K562 (cell line): ENCODE measurements around the gene ZNF709.

Source experiments
- CTCF ChIP-seq, 3 experiments: IDR thresholded peaks in 2 of 3; conservative IDR thresholded peaks in 1 of 3; 2 replicates each; pipeline ENCODE4 v1.5.1; 2011 to 2012; ENCODE audit warnings: low read length in 3 of 3, mild to moderate bottlenecking in 3 of 3, control low read depth in 2 of 3, improper control_type of control experiment in 1 of 3, inconsistent platforms in 1 of 3, low read depth in 1 of 3, mixed read lengths in 1 of 3, moderate library complexity in 1 of 3; ENCODE audit not compliant: insufficient read depth in 2 of 3
- DNMT1 ChIP-seq: fragments of 450-650 bp; IDR thresholded peaks from 2 replicates; pipeline ENCODE4 v1.6.1; 2016; ENCODE audit warnings: antibody characterized with exemption, mild to moderate bottlenecking
- EP300 ChIP-seq: IDR thresholded peaks from 2 replicates; pipeline ENCODE4 v1.6.1; 2012; ENCODE audit warnings: low read length, improper control_type of control experiment
- EZH2 ChIP-seq: IDR thresholded peaks from 2 replicates; pipeline ENCODE4 v1.6.1; 2012; ENCODE audit warnings: low read depth, mild to moderate bottlenecking, inconsistent platforms, low read length, borderline replicate concordance
- HCFC1 ChIP-seq: IDR thresholded peaks from 2 replicates; pipeline ENCODE4 v1.6.1; 2012; ENCODE audit warnings: low read depth, low read length, improper control_type of control experiment
- MCM2 ChIP-seq: fragments of 450-650 bp; IDR thresholded peaks from 2 replicates; pipeline ENCODE4 v1.6.1; 2017; ENCODE audit warnings: low read depth, mild to moderate bottlenecking
- POLR2A ChIP-seq: fragments of 450-650 bp; conservative IDR thresholded peaks from 2 replicates; pipeline ENCODE4 v1.6.1; 2016
- TEAD4 ChIP-seq, 2 experiments: sonication (generic) in 1 of 2; formaldehyde crosslinking in 1 of 2; IDR thresholded peaks; 2 replicates each; pipeline versions ENCODE4 v1.6.1 to v1.8.0; 2012 to 2022; ENCODE audit warnings: borderline replicate concordance in 1 of 2, inconsistent platforms in 1 of 2, low read length in 1 of 2, mild to moderate bottlenecking in 1 of 2, missing genetic modification reagents in 1 of 2
- ZNF445 ChIP-seq: fragments of 250-450 bp; sonication (Bioruptor Pico); IDR thresholded peaks from 2 replicates; pipeline ENCODE4 v1.4.0; 2020; ENCODE audit warnings: low read depth, mild to moderate bottlenecking, moderate library complexity
- TF ChIP-seq, protein P1 (sequence below): fragments of 200-800 bp; sonication (Bioruptor generic); IDR thresholded peaks from 2 replicates; pipeline ENCODE4 v1.6.1; 2017; ENCODE audit warnings: missing genetic modification characterization, missing compliant biosample characterization
- TF ChIP-seq, protein P2 (sequence below), 2 experiments: fragments of 450-650 bp; formaldehyde crosslinking in 1 of 2; IDR thresholded peaks; 2 replicates each; pipeline versions ENCODE4 v1.4.0 to v1.6.1; 2014 to 2020; ENCODE audit warnings: mild to moderate bottlenecking in 2 of 2, borderline replicate concordance in 1 of 2, low read depth in 1 of 2
- TF ChIP-seq, protein P3 (sequence below): fragments of 450-650 bp; IDR thresholded peaks from 2 replicates; pipeline ENCODE4 v1.6.1; 2016
- TF ChIP-seq, protein P4 (sequence below): IDR thresholded peaks from 2 replicates; pipeline ENCODE4 v1.6.1; 2016; ENCODE audit warnings: missing genetic modification characterization, missing compliant biosample characterization

DNA sequence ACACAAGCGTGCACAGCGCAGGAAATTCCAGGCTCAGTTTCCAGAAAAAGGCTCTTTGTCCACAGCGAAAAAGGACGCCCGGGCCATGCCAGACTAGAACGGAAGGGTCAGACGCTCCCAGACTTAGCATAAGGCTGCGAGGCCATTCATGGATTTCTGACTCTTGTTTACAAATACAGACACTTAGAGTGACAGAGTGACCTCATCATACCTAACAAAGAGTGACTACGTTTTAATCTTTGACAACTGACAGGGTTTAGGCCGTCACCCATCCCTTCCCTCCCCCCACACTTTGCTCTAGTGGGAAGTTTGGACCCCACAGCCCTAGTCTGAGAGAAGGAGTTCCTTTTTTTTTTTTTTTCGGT is 418 bp upstream of the ZNF709 start:
- TF ChIP-seq MCM2, result no peak
- no peak for TF ChIP-seq EZH2
- TF ChIP-seq, protein P1, sequence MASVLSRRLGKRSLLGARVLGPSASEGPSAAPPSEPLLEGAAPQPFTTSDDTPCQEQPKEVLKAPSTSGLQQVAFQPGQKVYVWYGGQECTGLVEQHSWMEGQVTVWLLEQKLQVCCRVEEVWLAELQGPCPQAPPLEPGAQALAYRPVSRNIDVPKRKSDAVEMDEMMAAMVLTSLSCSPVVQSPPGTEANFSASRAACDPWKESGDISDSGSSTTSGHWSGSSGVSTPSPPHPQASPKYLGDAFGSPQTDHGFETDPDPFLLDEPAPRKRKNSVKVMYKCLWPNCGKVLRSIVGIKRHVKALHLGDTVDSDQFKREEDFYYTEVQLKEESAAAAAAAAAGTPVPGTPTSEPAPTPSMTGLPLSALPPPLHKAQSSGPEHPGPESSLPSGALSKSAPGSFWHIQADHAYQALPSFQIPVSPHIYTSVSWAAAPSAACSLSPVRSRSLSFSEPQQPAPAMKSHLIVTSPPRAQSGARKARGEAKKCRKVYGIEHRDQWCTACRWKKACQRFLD, result no peak
- no peak for TF ChIP-seq DNMT1
- TF ChIP-seq, protein P2, sequence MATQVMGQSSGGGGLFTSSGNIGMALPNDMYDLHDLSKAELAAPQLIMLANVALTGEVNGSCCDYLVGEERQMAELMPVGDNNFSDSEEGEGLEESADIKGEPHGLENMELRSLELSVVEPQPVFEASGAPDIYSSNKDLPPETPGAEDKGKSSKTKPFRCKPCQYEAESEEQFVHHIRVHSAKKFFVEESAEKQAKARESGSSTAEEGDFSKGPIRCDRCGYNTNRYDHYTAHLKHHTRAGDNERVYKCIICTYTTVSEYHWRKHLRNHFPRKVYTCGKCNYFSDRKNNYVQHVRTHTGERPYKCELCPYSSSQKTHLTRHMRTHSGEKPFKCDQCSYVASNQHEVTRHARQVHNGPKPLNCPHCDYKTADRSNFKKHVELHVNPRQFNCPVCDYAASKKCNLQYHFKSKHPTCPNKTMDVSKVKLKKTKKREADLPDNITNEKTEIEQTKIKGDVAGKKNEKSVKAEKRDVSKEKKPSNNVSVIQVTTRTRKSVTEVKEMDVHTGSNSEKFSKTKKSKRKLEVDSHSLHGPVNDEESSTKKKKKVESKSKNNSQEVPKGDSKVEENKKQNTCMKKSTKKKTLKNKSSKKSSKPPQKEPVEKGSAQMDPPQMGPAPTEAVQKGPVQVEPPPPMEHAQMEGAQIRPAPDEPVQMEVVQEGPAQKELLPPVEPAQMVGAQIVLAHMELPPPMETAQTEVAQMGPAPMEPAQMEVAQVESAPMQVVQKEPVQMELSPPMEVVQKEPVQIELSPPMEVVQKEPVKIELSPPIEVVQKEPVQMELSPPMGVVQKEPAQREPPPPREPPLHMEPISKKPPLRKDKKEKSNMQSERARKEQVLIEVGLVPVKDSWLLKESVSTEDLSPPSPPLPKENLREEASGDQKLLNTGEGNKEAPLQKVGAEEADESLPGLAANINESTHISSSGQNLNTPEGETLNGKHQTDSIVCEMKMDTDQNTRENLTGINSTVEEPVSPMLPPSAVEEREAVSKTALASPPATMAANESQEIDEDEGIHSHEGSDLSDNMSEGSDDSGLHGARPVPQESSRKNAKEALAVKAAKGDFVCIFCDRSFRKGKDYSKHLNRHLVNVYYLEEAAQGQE (IDR thresholded peaks at IDR 0.05; ENCODE audit: borderline replicate concordance), result no peak
- TF ChIP-seq, protein P2 (CRISPR knock-in tag; IDR thresholded peaks at IDR 0.05; ENCODE audit: low read depth), result no peak
- TF ChIP-seq CTCF (IDR thresholded peaks at IDR 0.05 in 2 of 3, conservative IDR thresholded peaks at IDR 0.05 in 1 of 3; ENCODE audit: insufficient read depth in 2 of 3, low read depth in 1 of 3, low read length in 3 of 3), result no peak
- TF ChIP-seq POLR2A, result no peak
- no peak for TF ChIP-seq ZNF445 (CRISPR knock-in tag)
- TF ChIP-seq HCFC1, result no peak
- TF ChIP-seq EP300, result no peak
- TF ChIP-seq, protein P3, sequence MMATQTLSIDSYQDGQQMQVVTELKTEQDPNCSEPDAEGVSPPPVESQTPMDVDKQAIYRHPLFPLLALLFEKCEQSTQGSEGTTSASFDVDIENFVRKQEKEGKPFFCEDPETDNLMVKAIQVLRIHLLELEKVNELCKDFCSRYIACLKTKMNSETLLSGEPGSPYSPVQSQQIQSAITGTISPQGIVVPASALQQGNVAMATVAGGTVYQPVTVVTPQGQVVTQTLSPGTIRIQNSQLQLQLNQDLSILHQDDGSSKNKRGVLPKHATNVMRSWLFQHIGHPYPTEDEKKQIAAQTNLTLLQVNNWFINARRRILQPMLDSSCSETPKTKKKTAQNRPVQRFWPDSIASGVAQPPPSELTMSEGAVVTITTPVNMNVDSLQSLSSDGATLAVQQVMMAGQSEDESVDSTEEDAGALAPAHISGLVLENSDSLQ, result no peak
- TF ChIP-seq, protein P4, sequence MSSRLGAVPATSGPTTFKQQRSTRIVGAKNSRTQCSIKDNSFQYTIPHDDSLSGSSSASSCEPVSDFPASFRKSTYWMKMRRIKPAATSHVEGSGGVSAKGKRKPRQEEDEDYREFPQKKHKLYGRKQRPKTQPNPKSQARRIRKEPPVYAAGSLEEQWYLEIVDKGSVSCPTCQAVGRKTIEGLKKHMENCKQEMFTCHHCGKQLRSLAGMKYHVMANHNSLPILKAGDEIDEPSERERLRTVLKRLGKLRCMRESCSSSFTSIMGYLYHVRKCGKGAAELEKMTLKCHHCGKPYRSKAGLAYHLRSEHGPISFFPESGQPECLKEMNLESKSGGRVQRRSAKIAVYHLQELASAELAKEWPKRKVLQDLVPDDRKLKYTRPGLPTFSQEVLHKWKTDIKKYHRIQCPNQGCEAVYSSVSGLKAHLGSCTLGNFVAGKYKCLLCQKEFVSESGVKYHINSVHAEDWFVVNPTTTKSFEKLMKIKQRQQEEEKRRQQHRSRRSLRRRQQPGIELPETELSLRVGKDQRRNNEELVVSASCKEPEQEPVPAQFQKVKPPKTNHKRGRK (tag), result no peak
- no peak for TF ChIP-seq TEAD4 (IDR thresholded peaks at IDR 0.05; ENCODE audit: low read length)
- no peak for TF ChIP-seq TEAD4 (CRISPR knock-in tag; IDR thresholded peaks at IDR 0.05; ENCODE audit: borderline replicate concordance)
